HG02642 (cell line): ENCODE data around the gene OR4X2.
"Not testable (repeated sequence)": the region's sequence is repeated elsewhere in the genome, so short reads cannot be mapped to it uniquely, and the experiment has no call there.

Source experiments
- ATAC-seq: cut with Tn5 transposase; IDR thresholded peaks from one replicate; pipeline ENCODE4 v1.9.1; 2021; ENCODE audit warnings: mild to moderate bottlenecking; ENCODE audit not compliant: unreplicated experiment, poor library complexity

Gene OR4X2, protein sequence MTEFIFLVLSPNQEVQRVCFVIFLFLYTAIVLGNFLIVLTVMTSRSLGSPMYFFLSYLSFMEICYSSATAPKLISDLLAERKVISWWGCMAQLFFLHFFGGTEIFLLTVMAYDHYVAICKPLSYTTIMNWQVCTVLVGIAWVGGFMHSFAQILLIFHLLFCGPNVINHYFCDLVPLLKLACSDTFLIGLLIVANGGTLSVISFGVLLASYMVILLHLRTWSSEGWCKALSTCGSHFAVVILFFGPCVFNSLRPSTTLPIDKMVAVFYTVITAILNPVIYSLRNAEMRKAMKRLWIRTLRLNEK

DNA sequence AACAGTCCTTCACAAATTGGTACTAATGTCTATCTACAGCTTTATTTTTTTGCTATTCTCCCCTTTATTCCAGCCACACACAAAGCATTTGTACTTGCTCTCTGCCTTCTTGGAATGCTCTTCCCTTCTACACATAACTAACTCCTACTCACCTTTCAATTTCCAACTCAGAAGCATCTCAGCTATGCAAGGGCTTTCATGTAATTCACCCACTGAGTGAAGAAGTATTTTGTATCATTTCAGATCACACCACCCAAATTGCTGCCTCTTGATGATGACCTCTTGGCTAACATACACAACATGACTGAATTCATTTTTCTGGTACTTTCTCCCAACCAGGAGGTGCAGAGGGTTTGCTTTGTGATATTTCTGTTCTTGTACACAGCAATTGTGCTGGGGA lies at the start of gene OR4X2:
Gene OR4X2, plus strand, starts transcription at position 301 of the 400 bp plus-strand sequence. Its CDS starts 0 bp downstream, at position 301.
- ATAC-seq, result no peak

DNA sequence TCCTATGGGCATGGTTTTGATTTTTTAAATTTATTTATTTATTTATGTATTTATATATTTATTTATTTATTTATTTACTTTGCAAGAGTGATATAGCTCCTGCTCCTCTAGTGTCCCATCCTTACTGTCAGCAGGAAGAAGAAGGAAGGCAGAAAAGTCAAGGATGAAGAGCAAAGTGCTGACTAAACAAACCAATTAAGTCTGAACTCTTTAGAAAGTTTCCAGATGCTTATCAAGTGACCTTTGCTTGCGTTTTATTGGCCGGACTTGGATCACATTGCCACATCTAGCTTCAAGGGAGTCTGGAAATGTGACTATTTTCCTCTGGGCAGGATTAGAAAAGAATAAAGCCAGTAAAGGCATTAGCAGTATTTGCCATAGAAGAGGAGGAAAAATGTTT lies 37.0 kb upstream of the OR4X2 start:
- no peak for ATAC-seq

DNA sequence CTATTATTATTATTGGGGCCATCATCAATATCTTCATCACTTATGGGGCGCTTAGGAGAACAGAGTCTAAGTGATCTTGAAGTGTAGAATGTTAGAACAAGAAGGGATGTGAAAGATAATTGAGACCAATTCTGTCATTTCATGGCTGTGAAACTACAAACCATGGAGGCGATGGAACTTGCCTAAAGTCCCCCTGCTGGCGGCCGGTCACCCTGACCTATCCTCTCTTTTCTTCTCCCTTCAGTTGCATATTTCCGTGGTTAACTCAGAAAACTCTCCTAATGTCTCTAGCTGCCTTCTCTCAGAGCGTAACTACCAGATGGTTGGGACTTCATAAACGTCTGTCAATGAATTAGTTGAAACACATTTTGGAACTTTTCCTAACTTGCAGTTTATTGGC lies 34.9 kb upstream of the OR4X2 start:
- no peak for ATAC-seq

DNA sequence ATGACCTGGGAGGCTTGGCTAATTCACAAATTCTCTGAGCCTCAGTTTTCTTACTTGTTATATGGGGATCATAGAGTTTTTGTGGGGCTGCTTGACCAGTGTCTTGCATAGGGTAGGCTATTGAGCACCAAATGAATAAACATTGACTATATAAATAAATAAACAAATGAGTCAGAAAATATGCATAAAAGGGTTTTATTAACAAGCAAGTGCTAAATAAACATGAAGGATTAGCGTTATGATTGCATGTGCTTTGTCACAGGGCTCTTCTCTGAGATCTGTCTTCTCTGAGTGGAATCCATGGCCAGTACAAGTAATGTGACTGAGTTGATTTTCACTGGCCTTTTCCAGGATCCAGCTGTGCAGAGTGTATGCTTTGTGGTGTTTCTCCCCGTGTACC lies 28.4 kb upstream of the OR4X2 start, which contains the start of gene OR4B1:
Gene OR4B1, plus strand, starts transcription at position 301 of the 400 bp plus-strand sequence. Its CDS starts 0 bp downstream, at position 301.
- no peak for ATAC-seq

DNA sequence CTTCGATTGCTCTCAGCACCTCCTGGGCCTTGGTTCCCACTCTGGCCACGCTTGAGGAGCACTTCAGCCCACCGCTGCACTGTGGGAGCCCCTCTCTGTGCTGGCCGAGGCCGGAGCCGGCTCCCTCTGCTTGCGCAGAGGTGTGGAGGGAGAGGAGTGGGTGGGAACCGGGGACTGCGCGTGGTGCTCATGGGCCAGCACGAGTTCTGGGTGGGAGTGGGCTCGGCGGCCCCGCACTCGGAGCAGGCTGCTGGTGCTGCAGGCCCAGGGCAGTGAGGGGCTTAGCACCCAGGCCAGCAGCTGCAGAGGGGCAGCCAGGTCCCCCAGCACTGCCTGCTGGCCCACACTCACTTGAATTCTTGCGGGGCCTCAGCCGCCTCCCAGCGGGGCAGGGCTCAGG lies 16.1 kb upstream of the OR4X2 start:
- ATAC-seq, result no peak

- ATAC-seq, result not testable (repeated sequence)
Measured at GRCh38 chr11:48230057-48230456, 14.8 kb upstream of the OR4X2 start.

GRCh38 chr11:48237727-48238126 lies 7.2 kb upstream of the OR4X2 start:
- ATAC-seq, result no peak

GRCh38 chr11:48242501-48242900 lies 2.4 kb upstream of the OR4X2 start:
- ATAC-seq, result no peak

DNA sequence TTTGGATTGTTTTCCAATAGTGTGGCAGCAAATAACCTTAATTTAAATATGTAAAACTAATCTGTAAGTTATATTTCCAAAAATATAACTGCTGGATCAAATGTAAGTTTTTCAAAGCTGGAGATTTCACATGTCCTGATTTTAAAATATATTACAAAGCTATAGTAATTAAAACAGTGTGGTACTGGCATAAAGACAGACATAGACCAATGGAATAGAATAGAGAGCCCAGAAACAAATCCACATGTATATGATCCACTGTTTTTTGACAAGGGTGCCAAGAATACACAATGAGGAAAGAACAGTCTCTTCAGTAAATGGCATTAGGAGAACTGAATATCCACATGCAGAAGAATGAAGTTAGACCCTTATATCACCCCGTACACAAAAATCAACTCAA lies 4.0 kb downstream of the OR4X2 start:
- no peak for ATAC-seq

- no peak for ATAC-seq
Measured at GRCh38 chr11:48261600-48261999, 16.7 kb downstream of the OR4X2 start.

DNA sequence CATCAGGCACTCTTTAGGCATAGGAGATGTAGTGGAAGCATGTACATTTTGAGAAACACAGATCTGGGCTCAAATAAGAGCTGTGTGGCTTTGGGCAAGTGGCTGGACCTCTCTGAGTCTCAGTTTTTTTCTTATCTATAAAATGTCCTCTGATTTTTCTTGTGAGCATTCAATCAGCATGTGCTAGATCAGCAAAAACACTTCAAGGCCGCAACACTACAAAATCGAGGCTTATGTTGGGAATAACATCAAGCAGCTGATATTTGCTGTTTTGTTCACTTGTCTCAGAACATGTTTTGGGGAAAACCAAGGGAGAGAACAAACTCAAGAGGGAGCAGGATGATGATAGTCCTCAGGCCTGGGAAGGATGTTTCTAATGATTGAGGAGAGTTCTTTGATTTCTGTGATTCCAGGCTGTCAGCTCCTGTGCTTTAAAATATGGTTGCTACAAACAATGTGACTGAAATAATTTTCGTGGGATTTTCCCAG lies 18.6 kb downstream of the OR4X2 start, which contains the start of gene OR4X1:
Gene OR4X1, plus strand, starts transcription at position 439 of the 489 bp plus-strand sequence. Its CDS starts 0 bp downstream, at position 439.
- no peak for ATAC-seq

- ATAC-seq, result no peak
Measured at GRCh38 chr11:48270621-48271020, 25.7 kb downstream of the OR4X2 start.

- no peak for ATAC-seq
Measured at GRCh38 chr11:48272606-48273005, 27.7 kb downstream of the OR4X2 start.
